ENCODE data around the gene THSD4.

DNA sequence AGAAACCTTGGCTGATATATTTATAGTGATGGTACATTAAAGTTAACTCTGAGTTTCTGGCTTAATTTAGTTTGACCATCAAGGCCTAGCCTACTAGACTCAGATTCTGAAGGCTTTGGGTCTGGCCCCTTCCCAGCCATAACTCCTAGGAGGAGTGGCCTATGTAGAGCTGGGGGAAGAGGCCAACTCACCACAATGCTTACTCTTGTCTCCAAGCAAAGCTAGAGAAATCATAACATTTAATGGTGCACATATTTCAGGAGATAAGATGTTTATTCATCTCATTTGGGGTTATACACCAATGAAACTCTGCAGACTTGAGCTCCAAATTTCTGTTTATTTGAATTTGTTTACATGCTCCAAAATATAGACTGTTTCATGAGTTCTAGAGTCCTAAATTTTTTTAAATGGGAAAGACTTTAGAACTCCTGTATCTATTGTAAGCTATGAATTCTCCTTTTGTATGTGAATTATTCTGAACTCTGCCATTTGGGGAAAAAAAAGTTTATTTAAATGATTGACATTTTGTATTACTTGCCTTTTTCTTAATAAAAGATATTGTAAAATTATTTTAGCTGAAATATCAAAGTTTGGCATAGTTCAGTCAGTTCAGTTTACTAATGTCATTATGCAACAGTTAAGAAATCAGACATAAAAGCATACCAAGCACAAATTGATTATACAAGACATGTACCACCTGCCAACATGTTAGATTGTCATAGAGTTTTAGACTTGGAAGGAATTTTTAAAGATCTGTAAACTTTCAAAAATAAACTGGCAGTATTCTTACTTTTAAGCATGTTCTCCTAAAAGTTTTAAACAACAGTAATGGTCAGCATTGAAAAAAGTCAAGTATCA lies 551.7 kb downstream of the THSD4 start:
- TF ChIP-seq, protein P1, sequence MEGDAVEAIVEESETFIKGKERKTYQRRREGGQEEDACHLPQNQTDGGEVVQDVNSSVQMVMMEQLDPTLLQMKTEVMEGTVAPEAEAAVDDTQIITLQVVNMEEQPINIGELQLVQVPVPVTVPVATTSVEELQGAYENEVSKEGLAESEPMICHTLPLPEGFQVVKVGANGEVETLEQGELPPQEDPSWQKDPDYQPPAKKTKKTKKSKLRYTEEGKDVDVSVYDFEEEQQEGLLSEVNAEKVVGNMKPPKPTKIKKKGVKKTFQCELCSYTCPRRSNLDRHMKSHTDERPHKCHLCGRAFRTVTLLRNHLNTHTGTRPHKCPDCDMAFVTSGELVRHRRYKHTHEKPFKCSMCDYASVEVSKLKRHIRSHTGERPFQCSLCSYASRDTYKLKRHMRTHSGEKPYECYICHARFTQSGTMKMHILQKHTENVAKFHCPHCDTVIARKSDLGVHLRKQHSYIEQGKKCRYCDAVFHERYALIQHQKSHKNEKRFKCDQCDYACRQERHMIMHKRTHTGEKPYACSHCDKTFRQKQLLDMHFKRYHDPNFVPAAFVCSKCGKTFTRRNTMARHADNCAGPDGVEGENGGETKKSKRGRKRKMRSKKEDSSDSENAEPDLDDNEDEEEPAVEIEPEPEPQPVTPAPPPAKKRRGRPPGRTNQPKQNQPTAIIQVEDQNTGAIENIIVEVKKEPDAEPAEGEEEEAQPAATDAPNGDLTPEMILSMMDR (conservative IDR thresholded peaks at IDR 0.05 in 1 of 2, IDR thresholded peaks at IDR 0.05 in 1 of 2; ENCODE audit: low read depth in 1 of 2, low read length in 2 of 2): no peak
- TF ChIP-seq EZH2 (IDR thresholded peaks at IDR 0.05; ENCODE audit: low read length, missing control alignments): no peak

All from fibroblast of lung (primary cell).